SK-N-SH (cell line): ENCODE measurements around the gene PTPN4. TPM values are rescaled to one million over a fixed set of nuclear protein-coding genes. Genes with fewer than 3 reads are reported as not detected.

Experiments
- CTCF ChIA-PET: fragments of 300-600, 350-600 bp; formaldehyde crosslinking; extraction: SDS; loops from one replicate; lab custom pipeline; 2021; lab: Yijun Ruan, JAX
- POLR2A ChIA-PET: fragments of 350-600 bp; sonication (Branson Sonifier 250); formaldehyde crosslinking; extraction: SDS; loops from one replicate; lab custom pipeline; 2020; ENCODE audit warnings: antibody characterized with exemption, inconsistent platforms; lab: Yijun Ruan, JAX
- DNase-seq: peaks from one replicate; pipeline ENCODE4 v3.0.0; 2012
- H2AFZ ChIP-seq: fragments of 200-600 bp; sonication (generic); 2 replicates; pipeline ENCODE4 v1.8.1; 2016; ENCODE audit warnings: antibody characterized with exemption, mild to moderate bottlenecking, low read depth
- H3F3A ChIP-seq: fragments of 200-600 bp; sonication (generic); replicated peaks from 2 replicates; pipeline ENCODE3; 2016; ENCODE audit warnings: antibody characterized with exemption, mild to moderate bottlenecking; ENCODE audit not compliant: insufficient read depth
- H3K27ac ChIP-seq, 2 experiments: fragments of 200-500 bp in 1 of 2; fragments of 200-600 bp in 1 of 2; sonication (Bioruptor generic) in 1 of 2; sonication (generic), shearing (Covaris generic) in 1 of 2; 2 replicates each; pipeline versions ENCODE4 v1.5.1 to v1.6.1; 2014 to 2016; ENCODE audit warnings: low read depth in 2 of 2, inconsistent platforms in 1 of 2, low read length in 1 of 2, mild to moderate bottlenecking in 1 of 2, mixed read lengths in 1 of 2
- H3K27me3 ChIP-seq: fragments of 200-600 bp; sonication (generic), shearing (Covaris generic); 2 replicates; pipeline ENCODE4 v1.6.1; 2016; ENCODE audit warnings: mixed run types; ENCODE audit not compliant: insufficient read depth
- H3K36me3 ChIP-seq, 2 experiments: fragments of 200-500 bp in 1 of 2; fragments of 200-600 bp in 1 of 2; sonication (Bioruptor generic) in 1 of 2; sonication (generic) in 1 of 2; replicated peaks in 1 of 2; 2 replicates each; pipeline versions ENCODE3 to v1.5.1; 2014 to 2016; ENCODE audit warnings: low read length in 1 of 2, mild to moderate bottlenecking in 1 of 2; ENCODE audit not compliant: insufficient read depth in 2 of 2, control insufficient read depth in 1 of 2
- H3K4me1 ChIP-seq, 2 experiments: fragments of 200-500 bp in 1 of 2; fragments of 200-600 bp in 1 of 2; sonication (Bioruptor generic) in 1 of 2; sonication (generic), shearing (Covaris generic) in 1 of 2; 2 replicates each; pipeline versions ENCODE4 v1.5.1 to v1.6.1; 2014 to 2016; ENCODE audit warnings: low read depth in 1 of 2, low read length in 1 of 2, mixed run types in 1 of 2; ENCODE audit not compliant: insufficient read depth in 2 of 2, control insufficient read depth in 1 of 2
- H3K4me2 ChIP-seq: fragments of 200-600 bp; sonication (generic), shearing (Covaris generic); 2 replicates; pipeline ENCODE4 v1.6.1; 2017; ENCODE audit warnings: mixed run types
- H3K4me3 ChIP-seq, 2 experiments: fragments of 200-500 bp in 1 of 2; fragments of 200-600 bp in 1 of 2; sonication (Bioruptor generic) in 1 of 2; sonication (generic), shearing (Covaris generic) in 1 of 2; 2 replicates each; pipeline versions ENCODE4 v1.5.1 to v1.8.1; 2014 to 2016; ENCODE audit warnings: low read depth in 2 of 2, inconsistent platforms in 1 of 2, low read length in 1 of 2, mild to moderate bottlenecking in 1 of 2, mixed read lengths in 1 of 2, moderate library complexity in 1 of 2
- H3K79me2 ChIP-seq: fragments of 200-600 bp; sonication (generic); 2 replicates; pipeline ENCODE4 v1.8.1; 2017; ENCODE audit warnings: mild to moderate bottlenecking; ENCODE audit not compliant: insufficient read depth
- H3K9ac ChIP-seq: fragments of 200-600 bp; sonication (generic); 2 replicates; pipeline ENCODE4 v1.6.1; 2017; ENCODE audit warnings: mixed run types
- H3K9me2 ChIP-seq: fragments of 200-600 bp; sonication (generic); 2 replicates; pipeline ENCODE4 v1.6.1; 2017; ENCODE audit warnings: mixed run types
- H3K9me3 ChIP-seq: fragments of 200-600 bp; sonication (generic); 2 replicates; pipeline ENCODE4 v1.6.1; 2017; ENCODE audit warnings: mixed run types, mild to moderate bottlenecking, moderate library complexity
- H4K20me1 ChIP-seq: fragments of 200-600 bp; sonication (generic); 2 replicates; pipeline ENCODE4 v1.6.1; 2017; ENCODE audit warnings: mild to moderate bottlenecking, mixed run types; ENCODE audit not compliant: insufficient read depth
- CTCF ChIP-seq: fragments of 200-600 bp; sonication (generic); IDR thresholded peaks from 2 replicates; pipeline ENCODE4 v1.6.1; 2017; ENCODE audit warnings: antibody characterized with exemption, mild to moderate bottlenecking, moderate library complexity
- FOXM1 ChIP-seq: IDR thresholded peaks from 2 replicates; pipeline ENCODE4 v1.4.0; 2012; ENCODE audit warnings: low read depth, mild to moderate bottlenecking
- GATA2 ChIP-seq: sonication (generic); formaldehyde crosslinking; IDR thresholded peaks from 2 replicates; pipeline ENCODE4 v1.5.0; 2020; ENCODE audit warnings: mild to moderate bottlenecking, missing genetic modification reagents
- IRF3 ChIP-seq: fragments of 150-350 bp; IDR thresholded peaks from 2 replicates; pipeline ENCODE4 v1.6.1; 2016; ENCODE audit warnings: mild to moderate bottlenecking, low read depth, low read length
- JUND ChIP-seq: IDR thresholded peaks from 2 replicates; pipeline ENCODE4 v1.4.0; 2012
- MEF2A ChIP-seq: IDR thresholded peaks from 2 replicates; pipeline ENCODE4 v1.4.0; 2012; ENCODE audit warnings: low read depth, borderline replicate concordance
- MXI1 ChIP-seq: IDR thresholded peaks from 2 replicates; pipeline ENCODE4 v1.6.1; 2012; ENCODE audit warnings: mild to moderate bottlenecking, low read depth, low read length, improper control_type of control experiment
- NFIC ChIP-seq: IDR thresholded peaks from 2 replicates; pipeline ENCODE4 v1.4.0; 2012; ENCODE audit warnings: borderline replicate concordance
- PBX3 ChIP-seq: IDR thresholded peaks from 2 replicates; pipeline ENCODE4; 2012
- REST ChIP-seq: IDR thresholded peaks from 2 replicates; pipeline ENCODE4 v1.6.1; 2012; ENCODE audit warnings: mild to moderate bottlenecking, low read depth, low read length, moderate library complexity
- RFX5 ChIP-seq: IDR thresholded peaks from 2 replicates; pipeline ENCODE4 v1.6.1; 2012; ENCODE audit warnings: mild to moderate bottlenecking, improper control_type of control experiment, low read length
- SIN3A ChIP-seq: IDR thresholded peaks from 2 replicates; pipeline ENCODE4 v1.6.1; 2012; ENCODE audit warnings: low read depth, mild to moderate bottlenecking, low read length, moderate library complexity, borderline replicate concordance
- TAF1 ChIP-seq: IDR thresholded peaks from 2 replicates; pipeline ENCODE4 v1.6.1; 2012; ENCODE audit warnings: low read depth, mild to moderate bottlenecking, low read length, moderate library complexity, borderline replicate concordance
- TEAD4 ChIP-seq: IDR thresholded peaks from 2 replicates; pipeline ENCODE4 v1.4.0; 2012; ENCODE audit warnings: mild to moderate bottlenecking, borderline replicate concordance; ENCODE audit not compliant: insufficient read depth
- ZBTB33 ChIP-seq: IDR thresholded peaks from 2 replicates; pipeline ENCODE4 v1.4.0; 2012; ENCODE audit warnings: low read depth, borderline replicate concordance
- WGBS: methylation state at CpG from one replicate; pipeline ENCODE4 v1.1.6; 2017; ENCODE audit warnings: low lambda C conversion rate; 5-methylcytosine and 5-hydroxymethylcytosine counted together
- polyA plus RNA-seq, 3 experiments: library from polyadenylated mRNA; depleted of rRNA; stranded (reverse); fragments of >200 nt; gene quantifications; 2 replicates each; pipeline ENCODE4 v1.2.3, GENCODE V29; 2012

Gene PTPN4
- polyA plus RNA-seq, 1 of the 3 experiments (the other 2 are of a cell fraction) = 6.2 TPM

- TF ChIP-seq REST (no peak), NFIC (no peak), MEF2A (no peak)
These were observed 29.0 kb upstream of the PTPN4 start (continued) for GRCh38 chr2:119730671-119731177.

- CTCF ChIA-PET = interaction anchor here (1.1 to 1.6 kb wide), 2 partner anchors 21 to 42 kb away, joined by 3 to 4 read pairs; no protein-coding TSS in a partner anchor
- no peaks in the 10 kb centered on the region for H3K79me2 ChIP-seq
- no peaks in the 10 kb centered on the region for H3K27me3 ChIP-seq
- 74% methylated on average over 7 of the region's 11 CpGs for WGBS
- TF ChIP-seq JUND = no peak
- TF ChIP-seq TEAD4 = no peak
- no peak for TF ChIP-seq IRF3
- no peak for TF ChIP-seq GATA2 (CRISPR knock-in tag)
- DNase-seq = no peak
- no peaks in the 10 kb centered on the region for H4K20me1 ChIP-seq
- H3K9me2 ChIP-seq = no peaks in the 10 kb centered on the region
- POLR2A ChIA-PET = no interaction called here
- no peak overlapping the region for H3K27ac ChIP-seq
- no peaks in the 10 kb centered on the region; a peak in 1 of 4 replicates for H3K4me1 ChIP-seq
- no peaks in the 10 kb centered on the region for H3K9me3 ChIP-seq
- H3K36me3 ChIP-seq = no peaks in the 10 kb centered on the region
- no peaks in the 10 kb centered on the region for H3F3A ChIP-seq
- no peak overlapping the region for H2AFZ ChIP-seq
- H3K4me2 ChIP-seq = no peak overlapping the region
- H3K9ac ChIP-seq = no peak overlapping the region
- H3K4me3 ChIP-seq = no peak overlapping the region
These were observed 27.7 kb upstream of the PTPN4 start for GRCh38 chr2:119731983-119732382.

GRCh38 chr2:119732601-119733164 is 27.0 kb upstream of the PTPN4 start:
- H3K27me3 ChIP-seq = no peaks in the 10 kb centered on the region
- H3K27ac ChIP-seq = no peak overlapping the region
- no peak overlapping the region for H3K4me3 ChIP-seq
- no peaks in the 10 kb centered on the region for H3F3A ChIP-seq
- H2AFZ ChIP-seq = no peak overlapping the region
- H3K9me2 ChIP-seq = no peaks in the 10 kb centered on the region
- no peaks in the 10 kb centered on the region; a peak in 1 of 4 replicates for H3K4me1 ChIP-seq
- H3K4me2 ChIP-seq = no peak overlapping the region
- DNase-seq = no peak
- no peak overlapping the region for H3K9ac ChIP-seq
- H3K9me3 ChIP-seq = no peaks in the 10 kb centered on the region
- H4K20me1 ChIP-seq = no peaks in the 10 kb centered on the region
- no peaks in the 10 kb centered on the region for H3K79me2 ChIP-seq
- WGBS = 87% methylated on average over 6 of the region's 6 CpGs
- ChIA-PET CTCF (interaction anchor here (1.6 kb wide), 1 partner anchor 20 kb away, joined by 4 read pairs; no protein-coding TSS in a partner anchor), POLR2A (no interaction called here)
- H3K36me3 ChIP-seq = no peaks in the 10 kb centered on the region
- TF ChIP-seq MXI1 (no peak), PBX3 (no peak), ZBTB33 (no peak), TAF1 (no peak), MEF2A (no peak), CTCF (no peak), RFX5 (no peak), FOXM1 (no peak), SIN3A (no peak)
